ENCODE data around the gene RNF220. TPM values are rescaled to one million over a fixed set of nuclear protein-coding genes. Genes with fewer than 3 reads are reported as not detected.
A peak's percentile ranks its signal among the peaks of the same experiment; 100 is the strongest.

The RNF220 gene
- total RNA-seq, 2 donors from 2014 or later = 121 to 125 TPM

DNA sequence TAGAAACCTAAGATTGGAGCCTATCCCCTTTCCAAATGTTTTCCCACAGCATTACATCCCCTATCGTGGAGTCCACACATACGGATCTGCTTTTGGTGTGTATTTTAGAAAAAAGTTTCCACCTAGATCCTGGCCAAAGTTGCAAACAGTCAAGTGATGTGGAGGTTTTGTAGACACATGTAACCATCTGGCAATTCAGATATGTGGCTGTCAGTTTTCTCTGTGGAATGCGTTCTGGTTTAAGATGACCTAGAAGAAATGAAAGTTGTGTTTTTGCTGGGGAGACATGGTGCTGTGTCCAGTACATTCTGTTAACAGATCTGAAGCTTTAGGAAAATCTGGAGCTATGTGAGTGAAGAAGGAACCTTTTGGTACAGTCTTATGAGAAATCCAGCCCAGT lies 14.8 kb downstream of the RNF220 start:
- Histone ChIP-seq H3K4me1 (ENCODE audit: control insufficient read depth in 1 of 2, low read depth in 2 of 2) (peaks cover 7 to 29% of the 10 kb centered on the region in 2 donors), H3K36me3 (no peaks in the 10 kb centered on the region), H3K9me3 (no peaks in the 10 kb centered on the region), H3K27me3 (replicated peaks; ENCODE audit: insufficient read depth) (peaks cover 39% of the 10 kb centered on the region), H3K4me3 (no peak overlapping the region), H3K27ac (no peak overlapping the region)
- DNase-seq (ENCODE audit: low spot score) (no peak), ATAC-seq (ENCODE audit: insufficient number of reproducible peaks, low FRiP score, low read depth) (no peak)
- no peak for TF ChIP-seq CTCF (IDR thresholded peaks at IDR 0.05)

GRCh38 chr1:44420535-44420934 lies 15.5 kb downstream of the RNF220 start:
- H3K36me3 ChIP-seq = no peaks in the 10 kb centered on the region
- TF ChIP-seq CTCF (IDR thresholded peaks at IDR 0.05) = no peak
- H3K27me3 ChIP-seq (replicated peaks; ENCODE audit: insufficient read depth) = peaks cover 35% of the 10 kb centered on the region
- no peak for ATAC-seq (ENCODE audit: insufficient number of reproducible peaks, low FRiP score, low read depth)
- DNase-seq (ENCODE audit: low spot score) = no peak
- no peaks in the 10 kb centered on the region for H3K9me3 ChIP-seq
- peaks cover 7 to 29% of the 10 kb centered on the region in 2 donors for H3K4me1 ChIP-seq (ENCODE audit: control insufficient read depth in 1 of 2, low read depth in 2 of 2)
- no peak overlapping the region for H3K4me3 ChIP-seq
- H3K27ac ChIP-seq = no peak overlapping the region

GRCh38 chr1:44421446-44421884 lies 16.4 kb downstream of the RNF220 start:
- Histone ChIP-seq H3K4me3 (no peak overlapping the region), H3K36me3 (no peaks in the 10 kb centered on the region), H3K4me1 (ENCODE audit: control insufficient read depth in 1 of 2, low read depth in 2 of 2) (peaks cover 7 to 29% of the 10 kb centered on the region in 2 donors), H3K27ac (no peak overlapping the region), H3K9me3 (no peaks in the 10 kb centered on the region), H3K27me3 (replicated peaks; ENCODE audit: insufficient read depth) (peaks cover 28% of the 10 kb centered on the region)
- DNase-seq (ENCODE audit: low spot score) = no peak
- no peak for TF ChIP-seq CTCF (IDR thresholded peaks at IDR 0.05)
- no peak for ATAC-seq (ENCODE audit: insufficient number of reproducible peaks, low FRiP score, low read depth)

GRCh38 chr1:44422161-44422560 lies 17.1 kb downstream of the RNF220 start:
- H3K27ac ChIP-seq = no peak overlapping the region
- peaks cover 7 to 29% of the 10 kb centered on the region in 2 donors for H3K4me1 ChIP-seq (ENCODE audit: control insufficient read depth in 1 of 2, low read depth in 2 of 2)
- DNase-seq (ENCODE audit: low spot score) (no peak), ATAC-seq (ENCODE audit: insufficient number of reproducible peaks, low FRiP score, low read depth) (no peak)
- no peak for TF ChIP-seq CTCF (IDR thresholded peaks at IDR 0.05)
- no peak overlapping the region for H3K4me3 ChIP-seq
- H3K36me3 ChIP-seq = no peaks in the 10 kb centered on the region
- H3K27me3 ChIP-seq (replicated peaks; ENCODE audit: insufficient read depth) = peaks cover 23% of the 10 kb centered on the region
- H3K9me3 ChIP-seq = no peaks in the 10 kb centered on the region

GRCh38 chr1:44423591-44424537 lies 18.8 kb downstream of the RNF220 start:
- peak; percentile 81 for ATAC-seq (ENCODE audit: insufficient number of reproducible peaks, low FRiP score, low read depth)
- H3K36me3 ChIP-seq = no peaks in the 10 kb centered on the region
- peak overlapping the region; percentile 47 for H3K4me3 ChIP-seq
- TF ChIP-seq CTCF (IDR thresholded peaks at IDR 0.05) = no peak
- H3K4me1 ChIP-seq (ENCODE audit: control insufficient read depth in 1 of 2, low read depth in 2 of 2) = peaks cover 0 to 16% of the 10 kb centered on the region in 2 donors
- no peaks in the 10 kb centered on the region for H3K9me3 ChIP-seq
- peaks cover 14% of the 10 kb centered on the region for H3K27me3 ChIP-seq (replicated peaks; ENCODE audit: insufficient read depth)
- H3K27ac ChIP-seq = peak overlapping the region in 1 of 2 donors; percentile 21
- peak; percentile 38 for DNase-seq (ENCODE audit: low spot score)

Measured in thoracic aorta (tissue), 2 donors.